ENCODE data around the gene LRRTM4. TPM values are rescaled to one million over a fixed set of nuclear protein-coding genes. Genes with fewer than 3 reads are reported as not detected.

Gene LRRTM4
- total RNA-seq, 3 donors from 2014 or later (not counting 1 experiment from before 2014, with no cell fraction given) = not detected

- H3K36me3 Mint-ChIP-seq = peaks cover 9% of the 10 kb centered on the region
- ATAC-seq (no peak), DNase-seq (no peak)
- H3K4me3 ChIP-seq (ENCODE audit: low read length) = no peak overlapping the region
- H3K9me3 Mint-ChIP-seq = peaks cover 8 to 11% of the 10 kb centered on the region in 2 donors
- no peak overlapping the region for H3K4me3 Mint-ChIP-seq
- 50% methylated on average over 1 of the region's 1 CpG for WGBS (ENCODE audit: insufficient coverage)
- peaks cover 2% of the 10 kb centered on the region for H3K9me3 ChIP-seq (ENCODE audit: control insufficient read depth, insufficient read depth, low read length)
- H3K27me3 ChIP-seq (ENCODE audit: control insufficient read depth, insufficient read depth, low read length) = no peaks in the 10 kb centered on the region
- H3K27me3 Mint-ChIP-seq (ENCODE audit: low read depth in 2 of 2) = no peaks in the 10 kb centered on the region
- H3K27ac Mint-ChIP-seq = no peak overlapping the region
- no peaks in the 10 kb centered on the region for H3K36me3 ChIP-seq (ENCODE audit: control insufficient read depth, insufficient read depth, low read length)
- intact Hi-C loops (cut with micrococcal nuclease) = no loop called here
- no peaks in the 10 kb centered on the region for H3K4me1 Mint-ChIP-seq
- no peak overlapping the region for H3K27ac ChIP-seq (ENCODE audit: low read length)
- TF ChIP-seq, protein P1, sequence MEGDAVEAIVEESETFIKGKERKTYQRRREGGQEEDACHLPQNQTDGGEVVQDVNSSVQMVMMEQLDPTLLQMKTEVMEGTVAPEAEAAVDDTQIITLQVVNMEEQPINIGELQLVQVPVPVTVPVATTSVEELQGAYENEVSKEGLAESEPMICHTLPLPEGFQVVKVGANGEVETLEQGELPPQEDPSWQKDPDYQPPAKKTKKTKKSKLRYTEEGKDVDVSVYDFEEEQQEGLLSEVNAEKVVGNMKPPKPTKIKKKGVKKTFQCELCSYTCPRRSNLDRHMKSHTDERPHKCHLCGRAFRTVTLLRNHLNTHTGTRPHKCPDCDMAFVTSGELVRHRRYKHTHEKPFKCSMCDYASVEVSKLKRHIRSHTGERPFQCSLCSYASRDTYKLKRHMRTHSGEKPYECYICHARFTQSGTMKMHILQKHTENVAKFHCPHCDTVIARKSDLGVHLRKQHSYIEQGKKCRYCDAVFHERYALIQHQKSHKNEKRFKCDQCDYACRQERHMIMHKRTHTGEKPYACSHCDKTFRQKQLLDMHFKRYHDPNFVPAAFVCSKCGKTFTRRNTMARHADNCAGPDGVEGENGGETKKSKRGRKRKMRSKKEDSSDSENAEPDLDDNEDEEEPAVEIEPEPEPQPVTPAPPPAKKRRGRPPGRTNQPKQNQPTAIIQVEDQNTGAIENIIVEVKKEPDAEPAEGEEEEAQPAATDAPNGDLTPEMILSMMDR (IDR thresholded peaks at IDR 0.05) = no peak
- H3K4me1 ChIP-seq (ENCODE audit: control insufficient read depth, insufficient read depth, low read length) = no peaks in the 10 kb centered on the region
Measured at GRCh38 chr2:76752506-76752905, 769.7 kb downstream of the LRRTM4 start.

DNA sequence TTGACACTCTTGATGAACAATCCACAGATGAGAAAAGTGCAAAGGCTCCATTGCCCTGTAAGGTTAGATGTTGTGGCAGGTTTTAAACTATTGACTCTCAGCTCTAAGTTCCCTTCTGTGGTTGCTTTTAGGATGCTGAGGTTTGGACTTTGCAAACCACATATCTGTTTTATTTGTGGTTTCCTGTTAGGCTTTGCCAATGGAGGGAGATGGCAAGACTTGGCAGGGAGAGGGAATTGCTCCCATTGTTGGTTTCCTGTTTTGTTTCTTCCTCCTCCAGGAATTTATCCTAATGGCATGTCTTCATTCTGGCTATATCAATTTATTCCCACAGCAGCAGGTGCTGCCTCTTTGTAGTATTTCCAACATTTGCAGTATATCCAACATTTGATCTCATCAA is 772.3 kb downstream of the LRRTM4 start:
- no peak overlapping the region for H3K27ac Mint-ChIP-seq
- no peak overlapping the region for H3K4me3 ChIP-seq (ENCODE audit: low read length)
- H3K27me3 Mint-ChIP-seq (ENCODE audit: low read depth in 2 of 2) = no peaks in the 10 kb centered on the region
- peaks cover 9% of the 10 kb centered on the region for H3K36me3 Mint-ChIP-seq
- peaks cover 2 to 9% of the 10 kb centered on the region in 2 donors for H3K9me3 Mint-ChIP-seq
- no peaks in the 10 kb centered on the region for H3K36me3 ChIP-seq (ENCODE audit: control insufficient read depth, insufficient read depth, low read length)
- DNase-seq (no peak), ATAC-seq (no peak)
- H3K27ac ChIP-seq (ENCODE audit: low read length) = no peak overlapping the region
- H3K4me1 Mint-ChIP-seq = no peaks in the 10 kb centered on the region
- no peaks in the 10 kb centered on the region for H3K27me3 ChIP-seq (ENCODE audit: control insufficient read depth, insufficient read depth, low read length)
- H3K4me3 Mint-ChIP-seq = no peak overlapping the region
- intact Hi-C loops (cut with micrococcal nuclease) = no loop called here
- TF ChIP-seq, protein P1 (IDR thresholded peaks at IDR 0.05) = no peak
- peaks cover 2% of the 10 kb centered on the region for H3K9me3 ChIP-seq (ENCODE audit: control insufficient read depth, insufficient read depth, low read length)
- H3K4me1 ChIP-seq (ENCODE audit: control insufficient read depth, insufficient read depth, low read length) = no peaks in the 10 kb centered on the region

GRCh38 chr2:76748581-76749296 is 773.4 kb downstream of the LRRTM4 start:
- no peaks in the 10 kb centered on the region for H3K4me1 ChIP-seq (ENCODE audit: control insufficient read depth, insufficient read depth, low read length)
- no peak for DNase-seq
- TF ChIP-seq, protein P1 (IDR thresholded peaks at IDR 0.05) = no peak
- H3K27ac ChIP-seq (ENCODE audit: low read length) = no peak overlapping the region
- no peaks in the 10 kb centered on the region for H3K27me3 ChIP-seq (ENCODE audit: control insufficient read depth, insufficient read depth, low read length)
- H3K4me3 ChIP-seq (ENCODE audit: low read length) = no peak overlapping the region
- intact Hi-C loops (cut with micrococcal nuclease) = no loop called here
- Mint-ChIP-seq H3K27me3 (ENCODE audit: low read depth in 2 of 2) (no peaks in the 10 kb centered on the region), H3K36me3 (peaks cover 9% of the 10 kb centered on the region), H3K4me3 (no peak overlapping the region), H3K27ac (no peak overlapping the region), H3K4me1 (no peaks in the 10 kb centered on the region), H3K9me3 (peaks cover 2 to 9% of the 10 kb centered on the region in 2 donors)
- no peaks in the 10 kb centered on the region for H3K36me3 ChIP-seq (ENCODE audit: control insufficient read depth, insufficient read depth, low read length)
- whole genome bisulfite sequencing (ENCODE audit: insufficient coverage) = 95% methylated on average over 13 of the region's 14 CpGs
- ATAC-seq = no peak
- no peaks in the 10 kb centered on the region for H3K9me3 ChIP-seq (ENCODE audit: control insufficient read depth, insufficient read depth, low read length)

DNA sequence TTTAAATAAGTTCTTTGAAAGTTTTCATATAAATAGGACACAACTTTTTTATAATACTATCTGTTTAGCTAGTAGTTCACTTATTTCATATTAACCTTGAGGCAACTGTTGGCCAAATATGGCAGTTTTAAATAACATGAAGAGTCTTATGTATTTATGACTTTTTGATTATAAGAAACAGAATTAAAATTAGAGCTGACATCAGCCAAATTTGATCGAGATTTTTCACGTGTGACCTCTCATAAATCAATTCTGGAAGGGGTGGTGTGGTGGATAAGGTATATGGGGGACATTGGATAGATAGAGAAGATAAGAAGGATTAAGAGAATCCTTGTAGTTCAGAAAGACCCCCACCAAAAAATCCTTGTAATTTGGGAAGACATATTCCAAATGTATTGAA is 776.6 kb downstream of the LRRTM4 start:
- Mint-ChIP-seq H3K4me3 (no peak overlapping the region), H3K36me3 (no peaks in the 10 kb centered on the region), H3K4me1 (no peaks in the 10 kb centered on the region), H3K27ac (no peak overlapping the region), H3K9me3 (peaks cover 7 to 8% of the 10 kb centered on the region in 2 donors), H3K27me3 (ENCODE audit: low read depth in 2 of 2) (no peaks in the 10 kb centered on the region)
- TF ChIP-seq, protein P1 (IDR thresholded peaks at IDR 0.05) = no peak
- Histone ChIP-seq H3K27me3 (ENCODE audit: control insufficient read depth, insufficient read depth, low read length) (no peaks in the 10 kb centered on the region), H3K27ac (ENCODE audit: low read length) (no peak overlapping the region), H3K9me3 (ENCODE audit: control insufficient read depth, insufficient read depth, low read length) (no peaks in the 10 kb centered on the region), H3K36me3 (ENCODE audit: control insufficient read depth, insufficient read depth, low read length) (no peaks in the 10 kb centered on the region), H3K4me3 (ENCODE audit: low read length) (no peak overlapping the region), H3K4me1 (ENCODE audit: control insufficient read depth, insufficient read depth, low read length) (no peaks in the 10 kb centered on the region)
- ATAC-seq = no peak
- DNase-seq = no peak
- intact Hi-C loops (cut with micrococcal nuclease) = no loop called here
- WGBS (ENCODE audit: insufficient coverage) = 93% methylated on average over 2 of the region's 2 CpGs

Measured in natural killer cell (primary cell).